Mesenchymal stem cell (in vitro differentiated cells and primary cell): ENCODE results near the gene PIGN.

Experiments
- DNase-seq: peaks from one replicate; pipeline ENCODE4 v3.0.0-alpha.2; 2013
- H2AFZ ChIP-seq: one replicate; pipeline ENCODE4 v1.6.1; 2013; ENCODE audit warnings: low read depth, mild to moderate bottlenecking, control low read depth, inconsistent platforms, low read length, moderate library complexity
- H2AK5ac ChIP-seq: 2 replicates; pipeline ENCODE4 v1.6.1; 2013; ENCODE audit warnings: low read length, moderate library complexity, mild to moderate bottlenecking, inconsistent platforms; ENCODE audit not compliant: severe bottlenecking
- H2BK120ac ChIP-seq: one replicate; pipeline ENCODE4 v1.6.1; 2013; ENCODE audit warnings: low read depth, mild to moderate bottlenecking, inconsistent platforms, low read length, moderate library complexity
- H2BK12ac ChIP-seq, 2 experiments: one replicate each; pipeline ENCODE4 v1.6.1; 2013; ENCODE audit warnings: inconsistent platforms in 2 of 2, low read length in 2 of 2, mild to moderate bottlenecking in 2 of 2, moderate library complexity in 2 of 2, control low read depth in 1 of 2
- H2BK15ac ChIP-seq: one replicate; pipeline ENCODE4 v1.6.1; 2013; ENCODE audit warnings: mild to moderate bottlenecking, low read depth, inconsistent platforms; ENCODE audit not compliant: poor library complexity, severe bottlenecking
- H2BK5ac ChIP-seq: 2 replicates; pipeline ENCODE4 v1.6.1; 2013; ENCODE audit warnings: low read depth, mild to moderate bottlenecking, low read length, control low read depth, inconsistent platforms; ENCODE audit not compliant: poor library complexity, severe bottlenecking
- H3K14ac ChIP-seq, 2 experiments: one replicate each; pipeline ENCODE4 v1.6.1; 2013; ENCODE audit warnings: inconsistent platforms in 2 of 2, low read length in 2 of 2, control low read depth in 1 of 2, mild to moderate bottlenecking in 1 of 2, moderate library complexity in 1 of 2
- H3K18ac ChIP-seq, 2 experiments: one replicate each; pipeline ENCODE4 v1.6.1; 2013; ENCODE audit warnings: inconsistent platforms in 2 of 2, low read length in 2 of 2, control low read depth in 1 of 2, low read depth in 1 of 2, mild to moderate bottlenecking in 1 of 2
- H3K23ac ChIP-seq, 2 experiments: one replicate each; pipeline ENCODE4 v1.6.1; 2013; ENCODE audit warnings: inconsistent platforms in 2 of 2, low read length in 2 of 2, mild to moderate bottlenecking in 2 of 2, moderate library complexity in 2 of 2, control low read depth in 1 of 2
- H3K27ac ChIP-seq: 2 replicates; pipeline ENCODE4 v1.5.1; 2013; ENCODE audit warnings: mild to moderate bottlenecking, moderate library complexity, low read length, control low read depth, inconsistent platforms; ENCODE audit not compliant: poor library complexity, severe bottlenecking
- H3K27me3 ChIP-seq, 2 experiments: 2 replicates each; pipeline versions ENCODE4 v1.6.1 to v1.7.0; 2013; ENCODE audit warnings: low read length in 2 of 2, mild to moderate bottlenecking in 2 of 2, moderate library complexity in 2 of 2, control low read depth in 1 of 2, inconsistent platforms in 1 of 2; ENCODE audit not compliant: control insufficient read depth in 1 of 2, insufficient read depth in 1 of 2
- H3K36me3 ChIP-seq, 2 experiments: 2 replicates each; pipeline versions ENCODE4 v1.6.1 to v1.7.0; 2013; ENCODE audit warnings: low read length in 2 of 2, control low read depth in 1 of 2, inconsistent platforms in 1 of 2, low read depth in 1 of 2, mild to moderate bottlenecking in 1 of 2; ENCODE audit not compliant: insufficient read depth in 2 of 2, control insufficient read depth in 1 of 2
- H3K4ac ChIP-seq, 2 experiments: one replicate each; pipeline ENCODE4 v1.6.1; 2013; ENCODE audit warnings: inconsistent platforms in 2 of 2, low read length in 2 of 2, mild to moderate bottlenecking in 2 of 2, moderate library complexity in 2 of 2, control low read depth in 1 of 2, low read depth in 1 of 2
- H3K4me1 ChIP-seq: 2 replicates; pipeline ENCODE4 v1.6.1; 2013; ENCODE audit warnings: low read depth, low read length, control low read depth; ENCODE audit not compliant: control insufficient read depth, insufficient read depth
- H3K4me2 ChIP-seq: 2 replicates; pipeline ENCODE4 v1.6.1; 2013; ENCODE audit warnings: low read length, mild to moderate bottlenecking, inconsistent platforms; ENCODE audit not compliant: poor library complexity, severe bottlenecking
- H3K4me3 ChIP-seq, 2 experiments: 2 replicates each; pipeline versions ENCODE4 v1.5.1 to v1.7.0; 2013; ENCODE audit warnings: low read length in 2 of 2, mild to moderate bottlenecking in 2 of 2, control low read depth in 1 of 2, low read depth in 1 of 2; ENCODE audit not compliant: insufficient read depth in 1 of 2
- H3K79me1 ChIP-seq: replicated peaks from 2 replicates; pipeline ENCODE4 v1.6.1; 2013; ENCODE audit warnings: mild to moderate bottlenecking, control low read depth, low read length, inconsistent platforms; ENCODE audit not compliant: poor library complexity, severe bottlenecking
- H3K9ac ChIP-seq: 2 replicates; pipeline ENCODE4 v1.7.0; 2013; ENCODE audit warnings: mild to moderate bottlenecking, low read length, moderate library complexity
- H3K9me3 ChIP-seq: 2 replicates; pipeline ENCODE4 v1.7.0; 2013; ENCODE audit warnings: mild to moderate bottlenecking, low read length; ENCODE audit not compliant: control insufficient read depth
- H4K8ac ChIP-seq: one replicate; pipeline ENCODE4 v1.6.1; 2013; ENCODE audit warnings: inconsistent platforms, mild to moderate bottlenecking, low read length, moderate library complexity
- H4K91ac ChIP-seq: one replicate; pipeline ENCODE4 v1.6.1; 2013; ENCODE audit warnings: mild to moderate bottlenecking, low read length, inconsistent platforms
- WGBS: methylation state at CpG from one replicate; pipeline ENCODE4 v1.1.7; 2013; ENCODE audit warnings: mixed read lengths; 5-methylcytosine and 5-hydroxymethylcytosine counted together

PIGN gene

GRCh38 chr18:62001396-62001795 is 185.5 kb downstream of the PIGN start:
- peaks cover 3% of the 10 kb centered on the region for H3K4me1 ChIP-seq
- no peaks in the 10 kb centered on the region for H3K36me3 ChIP-seq
- H3K27me3 ChIP-seq, result no peaks in the 10 kb centered on the region

GRCh38 chr18:61998957-61999356 is 187.9 kb downstream of the PIGN start:
- peak; percentile 79 for DNase-seq
- Histone ChIP-seq H3K79me1 (no peaks in the 10 kb centered on the region), H2BK5ac (no peak overlapping the region), H2BK120ac (no peak overlapping the region), H3K23ac (no peak overlapping the region), H2AFZ (no peak overlapping the region), H2BK15ac (no peak overlapping the region), H3K9ac (peak overlapping the region; percentile 12), H3K9me3 (peaks cover 23% of the 10 kb centered on the region), H3K18ac (no peak overlapping the region), H3K27me3 (no peaks in the 10 kb centered on the region), H3K4me1 (peaks cover 3% of the 10 kb centered on the region), H3K14ac (no peak overlapping the region), H3K4ac (no peak overlapping the region), H4K8ac (no peak overlapping the region), H3K27ac (peak overlapping the region; percentile 13), H3K4me3 (peak overlapping the region in 1 of 2 experiments; percentile 11), H3K36me3 (no peaks in the 10 kb centered on the region), H2AK5ac (no peak overlapping the region), H3K4me2 (no peak overlapping the region), H2BK12ac (no peak overlapping the region), H4K91ac (no peak overlapping the region)

More at GRCh38 chr18:62001396-62001795, 185.5 kb downstream of the PIGN start:
- Histone ChIP-seq H4K91ac (no peak overlapping the region), H4K8ac (no peak overlapping the region), H3K23ac (no peak overlapping the region), H3K79me1 (no peaks in the 10 kb centered on the region), H2BK120ac (no peak overlapping the region), H3K4me2 (no peak overlapping the region), H3K4me3 (no peak overlapping the region), H2AK5ac (no peak overlapping the region), H3K14ac (no peak overlapping the region), H2AFZ (no peak overlapping the region), H3K9ac (no peak overlapping the region), H3K9me3 (peaks cover 31% of the 10 kb centered on the region), H2BK12ac (no peak overlapping the region), H3K18ac (peak overlapping the region in 1 of 2 experiments; percentile 43), H2BK5ac (no peak overlapping the region), H3K27ac (no peak overlapping the region), H2BK15ac (no peak overlapping the region), H3K4ac (no peak overlapping the region)
- no peak for DNase-seq

DNA sequence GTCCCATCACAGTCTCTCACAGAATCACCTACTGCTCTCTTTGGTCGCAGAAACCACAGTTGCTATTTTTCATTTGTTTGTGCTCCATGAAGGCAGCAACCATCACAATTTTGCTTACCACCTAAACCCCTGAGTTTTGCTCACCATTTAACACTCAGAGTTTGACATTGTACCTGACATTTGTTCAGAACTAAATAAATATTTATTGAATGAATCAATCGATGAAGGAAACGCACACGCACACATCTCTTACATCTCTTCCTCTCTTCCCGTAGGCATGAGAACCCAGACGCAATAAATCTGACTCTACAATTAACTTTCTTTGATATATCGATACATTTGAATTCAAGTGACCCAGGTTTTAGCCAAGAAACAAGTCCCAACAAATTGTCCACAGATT is 188.5 kb downstream of the PIGN start:
- no peak overlapping the region for H2BK5ac ChIP-seq
- peaks cover 23% of the 10 kb centered on the region for H3K9me3 ChIP-seq
- H4K91ac ChIP-seq, result peak overlapping the region; percentile 91
- no peak overlapping the region for H4K8ac ChIP-seq
- no peak overlapping the region for H3K23ac ChIP-seq
- DNase-seq, result no peak
- no peak overlapping the region for H3K9ac ChIP-seq
- H3K36me3 ChIP-seq, result no peaks in the 10 kb centered on the region
- no peak overlapping the region for H3K4me2 ChIP-seq
- peak overlapping the region in 1 of 2 experiments; percentile 3 for H3K4ac ChIP-seq
- peak overlapping the region; percentile 77 for H2BK120ac ChIP-seq
- H3K4me3 ChIP-seq, result no peak overlapping the region
- H3K4me1 ChIP-seq, result peaks cover 3% of the 10 kb centered on the region
- H3K27ac ChIP-seq, result no peak overlapping the region
- H2AFZ ChIP-seq, result no peak overlapping the region
- no peak overlapping the region for H3K14ac ChIP-seq
- no peak overlapping the region for H2AK5ac ChIP-seq
- no peaks in the 10 kb centered on the region for H3K27me3 ChIP-seq
- H3K79me1 ChIP-seq, result no peaks in the 10 kb centered on the region
- no peak overlapping the region for H2BK15ac ChIP-seq
- H3K18ac ChIP-seq, result peak overlapping the region in 1 of 2 experiments; percentile 4
- peak overlapping the region; percentile 4 to 91 for H2BK12ac ChIP-seq
- 62% methylated on average over 7 of the region's 7 CpGs for WGBS

DNA sequence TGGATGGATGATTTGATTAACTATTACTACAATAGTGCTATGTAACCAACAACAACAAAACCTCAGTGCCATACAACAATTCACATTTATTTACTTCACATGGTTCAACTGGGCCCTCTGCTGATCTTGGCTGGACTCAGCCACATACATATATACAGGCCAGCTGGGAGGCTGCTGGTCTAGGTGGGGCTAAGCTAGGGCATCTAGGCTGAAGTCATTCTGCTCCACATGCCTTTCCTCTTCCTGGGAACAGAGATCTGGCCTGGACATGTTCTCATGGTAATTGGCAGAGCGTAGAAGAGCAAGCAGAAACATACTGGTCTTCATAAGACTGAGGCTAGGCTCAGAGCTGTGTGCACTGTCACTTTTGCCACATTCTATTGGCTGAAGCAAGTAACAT is 191.2 kb downstream of the PIGN start:
- H3K4me1 ChIP-seq, result peaks cover 8% of the 10 kb centered on the region
- H3K14ac ChIP-seq, result peak overlapping the region in 1 of 2 experiments; percentile 74
- H3K36me3 ChIP-seq, result no peaks in the 10 kb centered on the region
- no peak overlapping the region for H2BK15ac ChIP-seq
- 100% methylated on average over 1 of the region's 1 CpG for WGBS
- no peak overlapping the region for H3K27ac ChIP-seq
- H2BK12ac ChIP-seq, result peak overlapping the region; percentile 75 to 85
- peak overlapping the region in 1 of 2 experiments; percentile 80 for H3K4ac ChIP-seq
- H4K91ac ChIP-seq, result peak overlapping the region; percentile 3
- H3K27me3 ChIP-seq, result no peaks in the 10 kb centered on the region
- no peak overlapping the region for H2AFZ ChIP-seq
- H3K9ac ChIP-seq, result no peak overlapping the region
- H4K8ac ChIP-seq, result peak overlapping the region; percentile 86
- H3K4me3 ChIP-seq, result no peak overlapping the region
- no peak overlapping the region for H2BK5ac ChIP-seq
- no peak for DNase-seq
- H3K18ac ChIP-seq, result peak overlapping the region; percentile 52 to 95
- peaks cover 9% of the 10 kb centered on the region for H3K9me3 ChIP-seq
- no peak overlapping the region for H2AK5ac ChIP-seq
- no peaks in the 10 kb centered on the region for H3K79me1 ChIP-seq
- H2BK120ac ChIP-seq, result peak overlapping the region; percentile 64
- H3K4me2 ChIP-seq, result no peak overlapping the region
- no peak overlapping the region for H3K23ac ChIP-seq
